SU-DHL-6 (cell line): ENCODE measurements around the gene ERG.

Experiments used
- EZH2phosphoT487 ChIP-seq: fragments of 200-600 bp; sonication (generic), shearing (Covaris generic); conservative IDR thresholded peaks from 2 replicates; pipeline ENCODE4 v1.6.1; 2018; ENCODE audit warnings: mild to moderate bottlenecking, antibody characterized with exemption, low read length, moderate library complexity, mixed read lengths
- TF ChIP-seq, protein P1 (sequence below): fragments of 200-600 bp; sonication (generic); IDR thresholded peaks from one replicate; pipeline ENCODE4 v1.5.1; 2017; ENCODE audit warnings: antibody characterized with exemption, mild to moderate bottlenecking, low read length, moderate library complexity; ENCODE audit not compliant: insufficient read depth, poor library complexity, severe bottlenecking

DNA sequence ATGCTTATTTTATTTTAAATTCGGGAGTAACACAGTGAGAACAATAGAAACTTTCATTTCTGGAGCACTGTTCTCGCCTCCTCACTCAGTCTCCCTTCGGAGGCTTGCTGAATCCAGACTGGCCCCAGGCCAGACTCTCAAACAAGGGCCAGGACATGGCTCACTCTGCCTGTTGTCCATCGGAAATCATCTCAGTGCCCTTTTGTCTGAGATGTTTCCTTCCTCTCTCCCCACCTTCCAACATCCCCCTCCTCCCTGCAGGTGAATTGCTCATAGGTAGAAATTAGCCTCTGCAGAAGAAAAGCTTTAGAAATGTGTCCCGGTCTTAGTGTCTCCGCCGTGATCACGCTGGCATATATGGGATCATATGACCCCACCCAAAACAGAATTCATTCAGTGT, 55.2 kb downstream of the ERG start:
- TF ChIP-seq, protein P1, sequence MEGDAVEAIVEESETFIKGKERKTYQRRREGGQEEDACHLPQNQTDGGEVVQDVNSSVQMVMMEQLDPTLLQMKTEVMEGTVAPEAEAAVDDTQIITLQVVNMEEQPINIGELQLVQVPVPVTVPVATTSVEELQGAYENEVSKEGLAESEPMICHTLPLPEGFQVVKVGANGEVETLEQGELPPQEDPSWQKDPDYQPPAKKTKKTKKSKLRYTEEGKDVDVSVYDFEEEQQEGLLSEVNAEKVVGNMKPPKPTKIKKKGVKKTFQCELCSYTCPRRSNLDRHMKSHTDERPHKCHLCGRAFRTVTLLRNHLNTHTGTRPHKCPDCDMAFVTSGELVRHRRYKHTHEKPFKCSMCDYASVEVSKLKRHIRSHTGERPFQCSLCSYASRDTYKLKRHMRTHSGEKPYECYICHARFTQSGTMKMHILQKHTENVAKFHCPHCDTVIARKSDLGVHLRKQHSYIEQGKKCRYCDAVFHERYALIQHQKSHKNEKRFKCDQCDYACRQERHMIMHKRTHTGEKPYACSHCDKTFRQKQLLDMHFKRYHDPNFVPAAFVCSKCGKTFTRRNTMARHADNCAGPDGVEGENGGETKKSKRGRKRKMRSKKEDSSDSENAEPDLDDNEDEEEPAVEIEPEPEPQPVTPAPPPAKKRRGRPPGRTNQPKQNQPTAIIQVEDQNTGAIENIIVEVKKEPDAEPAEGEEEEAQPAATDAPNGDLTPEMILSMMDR = no peak
- TF ChIP-seq EZH2phosphoT487 = no peak
